NCI-H510A treated with DMSO at 0.1 percent for 48 hours (cell line): ENCODE results near the gene TMEM127.

Source experiments
- DNase-seq: peaks from one replicate; lab custom pipeline; 2025; lab: John Stamatoyannopoulos, UW

TMEM127 gene

GRCh38 chr2:96204836-96205624 is 60.8 kb downstream of the TMEM127 start:
- DNase-seq: no peak

GRCh38 chr2:96203130-96204028 is 62.4 kb downstream of the TMEM127 start:
- no peak for DNase-seq

- no peak for DNase-seq
Observed at GRCh38 chr2:96202152-96202854, 63.5 kb downstream of the TMEM127 start.

GRCh38 chr2:96201338-96201737 is 64.5 kb downstream of the TMEM127 start:
- no peak for DNase-seq

GRCh38 chr2:96198921-96199320 is 66.9 kb downstream of the TMEM127 start:
- DNase-seq: no peak
